ENCODE results near the gene MAP4K4.

DNA sequence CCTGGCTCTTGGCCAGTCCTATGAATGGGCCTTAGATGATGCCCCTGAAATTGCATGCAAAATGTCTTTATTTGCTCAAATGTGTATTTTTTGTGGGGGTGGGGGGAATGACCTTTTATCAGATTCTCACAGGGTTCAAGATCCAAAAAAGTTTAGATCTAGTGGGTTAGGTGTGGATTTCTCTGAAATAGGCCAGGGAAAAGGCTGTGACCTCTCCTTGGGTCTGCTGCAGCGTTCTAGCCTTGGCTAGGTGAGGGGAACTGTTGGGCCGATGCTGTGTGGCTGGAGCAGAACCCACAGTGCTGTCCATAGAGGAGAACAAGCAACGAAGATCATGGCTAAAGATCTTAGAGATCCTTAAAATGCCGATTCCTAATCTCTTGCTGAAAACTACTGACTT is 163.9 kb downstream of the MAP4K4 start:
- TF ChIP-seq, protein P1, sequence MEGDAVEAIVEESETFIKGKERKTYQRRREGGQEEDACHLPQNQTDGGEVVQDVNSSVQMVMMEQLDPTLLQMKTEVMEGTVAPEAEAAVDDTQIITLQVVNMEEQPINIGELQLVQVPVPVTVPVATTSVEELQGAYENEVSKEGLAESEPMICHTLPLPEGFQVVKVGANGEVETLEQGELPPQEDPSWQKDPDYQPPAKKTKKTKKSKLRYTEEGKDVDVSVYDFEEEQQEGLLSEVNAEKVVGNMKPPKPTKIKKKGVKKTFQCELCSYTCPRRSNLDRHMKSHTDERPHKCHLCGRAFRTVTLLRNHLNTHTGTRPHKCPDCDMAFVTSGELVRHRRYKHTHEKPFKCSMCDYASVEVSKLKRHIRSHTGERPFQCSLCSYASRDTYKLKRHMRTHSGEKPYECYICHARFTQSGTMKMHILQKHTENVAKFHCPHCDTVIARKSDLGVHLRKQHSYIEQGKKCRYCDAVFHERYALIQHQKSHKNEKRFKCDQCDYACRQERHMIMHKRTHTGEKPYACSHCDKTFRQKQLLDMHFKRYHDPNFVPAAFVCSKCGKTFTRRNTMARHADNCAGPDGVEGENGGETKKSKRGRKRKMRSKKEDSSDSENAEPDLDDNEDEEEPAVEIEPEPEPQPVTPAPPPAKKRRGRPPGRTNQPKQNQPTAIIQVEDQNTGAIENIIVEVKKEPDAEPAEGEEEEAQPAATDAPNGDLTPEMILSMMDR (IDR thresholded peaks at IDR 0.05): no peak
- TF ChIP-seq POLR2A (IDR thresholded peaks at IDR 0.05): no peak

Data from lower leg skin (tissue), 3 donors.